Measurements from ENCODE around the gene NCOA3. TPM values are rescaled to one million over a fixed set of nuclear protein-coding genes. Genes with fewer than 3 reads are reported as not detected.
"Not testable (repeated sequence)": the region's sequence is repeated elsewhere in the genome, so short reads cannot be mapped to it uniquely, and the experiment has no call there.

The NCOA3 gene
- total RNA-seq, 3 donors from 2014 or later, result 40.6 to 57.1 (median 45.1) TPM

GRCh38 chr20:47585087-47585747 is 83.5 kb downstream of the NCOA3 start:
- Histone ChIP-seq H3K36me3 (no peaks in the 10 kb centered on the region), H3K27me3 (no peaks in the 10 kb centered on the region), H3K9me3 (no peaks in the 10 kb centered on the region), H3K4me3 (no peak overlapping the region), H3K27ac (peak overlapping the region; percentile 17 to 44), H3K4me1 (no peaks in the 10 kb centered on the region)
- TF ChIP-seq, protein P1, sequence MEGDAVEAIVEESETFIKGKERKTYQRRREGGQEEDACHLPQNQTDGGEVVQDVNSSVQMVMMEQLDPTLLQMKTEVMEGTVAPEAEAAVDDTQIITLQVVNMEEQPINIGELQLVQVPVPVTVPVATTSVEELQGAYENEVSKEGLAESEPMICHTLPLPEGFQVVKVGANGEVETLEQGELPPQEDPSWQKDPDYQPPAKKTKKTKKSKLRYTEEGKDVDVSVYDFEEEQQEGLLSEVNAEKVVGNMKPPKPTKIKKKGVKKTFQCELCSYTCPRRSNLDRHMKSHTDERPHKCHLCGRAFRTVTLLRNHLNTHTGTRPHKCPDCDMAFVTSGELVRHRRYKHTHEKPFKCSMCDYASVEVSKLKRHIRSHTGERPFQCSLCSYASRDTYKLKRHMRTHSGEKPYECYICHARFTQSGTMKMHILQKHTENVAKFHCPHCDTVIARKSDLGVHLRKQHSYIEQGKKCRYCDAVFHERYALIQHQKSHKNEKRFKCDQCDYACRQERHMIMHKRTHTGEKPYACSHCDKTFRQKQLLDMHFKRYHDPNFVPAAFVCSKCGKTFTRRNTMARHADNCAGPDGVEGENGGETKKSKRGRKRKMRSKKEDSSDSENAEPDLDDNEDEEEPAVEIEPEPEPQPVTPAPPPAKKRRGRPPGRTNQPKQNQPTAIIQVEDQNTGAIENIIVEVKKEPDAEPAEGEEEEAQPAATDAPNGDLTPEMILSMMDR (IDR thresholded peaks at IDR 0.05), result no peak
- TF ChIP-seq POLR2AphosphoS5 (IDR thresholded peaks at IDR 0.05), result no peak
- TF ChIP-seq POLR2A (IDR thresholded peaks at IDR 0.05), result no peak
- no peak for DNase-seq (ENCODE audit: low spot score in 2 of 2)
- intact Hi-C loops (cut with DNase I; ENCODE audit: low total_unique reads), result no loop called here

DNA sequence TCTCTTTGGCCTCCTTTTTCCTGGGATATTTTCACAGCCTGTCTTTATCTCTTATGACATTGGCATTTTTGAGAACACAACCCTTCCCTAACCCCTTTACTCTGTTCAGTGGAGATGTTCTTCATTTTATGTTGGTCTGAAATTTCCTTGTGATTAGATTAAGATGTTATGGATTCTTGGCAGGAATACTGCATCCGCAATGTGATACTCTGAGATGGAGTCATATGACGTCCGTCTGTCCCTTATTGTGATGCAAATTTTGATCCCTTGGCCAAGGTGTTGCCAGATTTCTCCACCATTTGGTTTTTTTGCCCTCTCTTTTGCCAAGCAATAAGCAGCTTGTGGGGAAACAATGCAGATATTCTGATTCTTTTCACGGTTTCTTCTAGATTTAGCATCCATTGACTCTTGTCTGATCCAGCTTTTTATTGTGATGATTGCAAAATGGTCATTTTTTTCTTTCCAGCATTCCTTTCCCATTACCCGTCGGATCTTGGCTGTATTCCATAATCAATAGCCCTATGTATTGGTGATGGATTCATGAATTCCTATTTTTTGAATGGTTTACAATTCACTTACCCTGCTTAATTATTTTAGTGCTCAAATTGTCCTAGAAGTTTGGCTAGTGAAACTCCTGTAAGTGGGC is 85.1 kb downstream of the NCOA3 start:
- H3K4me1 ChIP-seq, result no peaks in the 10 kb centered on the region
- DNase-seq (ENCODE audit: low spot score in 2 of 2), result no peak
- TF ChIP-seq, protein P1 (IDR thresholded peaks at IDR 0.05), result no peak
- TF ChIP-seq POLR2A (IDR thresholded peaks at IDR 0.05) (no peak), POLR2AphosphoS5 (IDR thresholded peaks at IDR 0.05) (no peak)
- no peak overlapping the region for H3K4me3 ChIP-seq
- no peaks in the 10 kb centered on the region for H3K9me3 ChIP-seq
- intact Hi-C loops (cut with DNase I; ENCODE audit: low total_unique reads), result no loop called here
- H3K27me3 ChIP-seq, result no peaks in the 10 kb centered on the region
- no peaks in the 10 kb centered on the region for H3K36me3 ChIP-seq
- H3K27ac ChIP-seq, result no peak overlapping the region

GRCh38 chr20:47588158-47588557 is 86.5 kb downstream of the NCOA3 start:
- no peak for DNase-seq (ENCODE audit: low spot score in 2 of 2)
- H3K4me3 ChIP-seq, result no peak overlapping the region
- intact Hi-C loops (cut with DNase I; ENCODE audit: low total_unique reads), result no loop called here
- no peaks in the 10 kb centered on the region for H3K9me3 ChIP-seq
- no peaks in the 10 kb centered on the region for H3K27me3 ChIP-seq
- TF ChIP-seq, protein P1 (IDR thresholded peaks at IDR 0.05), result no peak
- TF ChIP-seq POLR2AphosphoS5 (IDR thresholded peaks at IDR 0.05) (no peak), POLR2A (IDR thresholded peaks at IDR 0.05) (no peak)
- no peaks in the 10 kb centered on the region for H3K4me1 ChIP-seq
- H3K27ac ChIP-seq, result no peak overlapping the region
- H3K36me3 ChIP-seq, result no peaks in the 10 kb centered on the region

- TF ChIP-seq POLR2AphosphoS5 (IDR thresholded peaks at IDR 0.05) (no peak), POLR2A (IDR thresholded peaks at IDR 0.05) (no peak)
- TF ChIP-seq, protein P1 (IDR thresholded peaks at IDR 0.05), result no peak
- H3K27ac ChIP-seq, result no peak overlapping the region
- intact Hi-C loops (cut with DNase I; ENCODE audit: low total_unique reads), result no loop called here
- DNase-seq (ENCODE audit: low spot score in 2 of 2), result no peak
- no peaks in the 10 kb centered on the region for H3K36me3 ChIP-seq
- H3K9me3 ChIP-seq, result no peaks in the 10 kb centered on the region
- no peaks in the 10 kb centered on the region for H3K4me1 ChIP-seq
- H3K27me3 ChIP-seq, result no peaks in the 10 kb centered on the region
- no peak overlapping the region for H3K4me3 ChIP-seq
Measured at GRCh38 chr20:47591231-47591630, 89.5 kb downstream of the NCOA3 start.

- no peaks in the 10 kb centered on the region for H3K4me1 ChIP-seq
- no peaks in the 10 kb centered on the region for H3K27me3 ChIP-seq
- TF ChIP-seq, protein P1 (IDR thresholded peaks at IDR 0.05), result no peak
- TF ChIP-seq POLR2AphosphoS5 (IDR thresholded peaks at IDR 0.05), result no peak
- TF ChIP-seq POLR2A (IDR thresholded peaks at IDR 0.05), result no peak
- no peak overlapping the region for H3K4me3 ChIP-seq
- H3K36me3 ChIP-seq, result no peaks in the 10 kb centered on the region
- intact Hi-C loops (cut with DNase I; ENCODE audit: low total_unique reads), result no loop called here
- H3K27ac ChIP-seq, result no peak overlapping the region
- no peak for DNase-seq (ENCODE audit: low spot score in 2 of 2)
- H3K9me3 ChIP-seq, result no peaks in the 10 kb centered on the region
Measured at GRCh38 chr20:47594157-47594556, 92.5 kb downstream of the NCOA3 start.

DNA sequence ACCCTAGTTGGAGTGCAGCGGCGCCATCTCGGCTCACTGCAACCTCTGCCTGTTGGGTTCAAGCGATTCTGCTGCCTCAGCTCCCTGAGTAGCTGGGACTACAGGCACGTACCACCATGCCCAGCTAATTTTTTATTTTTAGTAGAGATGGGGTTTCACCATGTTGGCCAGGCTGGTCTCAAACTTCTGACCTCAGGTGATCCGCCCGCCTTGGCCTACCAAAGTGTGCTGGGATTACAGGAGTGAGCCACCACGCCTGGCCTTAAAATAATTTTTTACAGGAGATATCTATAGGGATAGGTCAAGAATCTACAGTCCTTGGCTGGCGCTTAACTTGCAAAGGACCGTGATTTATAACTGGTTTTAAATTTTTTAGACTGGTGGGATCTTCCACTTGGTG is 93.5 kb downstream of the NCOA3 start:
- H3K27ac ChIP-seq; H3K36me3 ChIP-seq; DNase-seq (ENCODE audit: low spot score in 2 of 2); intact Hi-C loops (cut with DNase I; ENCODE audit: low total_unique reads); H3K27me3 ChIP-seq; H3K9me3 ChIP-seq; H3K4me3 ChIP-seq; H3K4me1 ChIP-seq: not testable (repeated sequence)
